Spleen (tissue), 11 donors: Measurements from ENCODE around the gene GRHPR. TPM values are rescaled to one million over a fixed set of nuclear protein-coding genes. Genes with fewer than 3 reads are reported as not detected.
"Not testable (repeated sequence)": the region's sequence is repeated elsewhere in the genome, so short reads cannot be mapped to it uniquely, and the experiment has no call there.

Experiments
- DNase-seq: peaks from one replicate; pipeline ENCODE4 v3.0.0-alpha.2; 2020
- H3K27ac ChIP-seq, 8 donors: fragments of 200-600 bp; sonication (generic) in 7 of 8; 1 replicate in 4 of 8; 2 replicates in 4 of 8; pipeline versions ENCODE4 v1.5.0 to v1.8.0; 2016 to 2021; ENCODE audit warnings: inconsistent platforms in 4 of 8, mild to moderate bottlenecking in 4 of 8, moderate library complexity in 1 of 8
- H3K27me3 ChIP-seq, 7 donors: fragments of 200-600 bp; sonication (generic) in 6 of 7; replicated peaks in 1 of 7; 1 replicate in 4 of 7; 2 replicates in 3 of 7; pipeline versions ENCODE4 v1.5.0 to v1.8.0; 2016 to 2021; ENCODE audit warnings: inconsistent platforms in 3 of 7, mild to moderate bottlenecking in 1 of 7
- H3K36me3 ChIP-seq, 6 donors: fragments of 200-600 bp; sonication (generic) in 5 of 6; 1 replicate in 4 of 6; 2 replicates in 2 of 6; pipeline versions ENCODE4 v1.5.0 to v1.8.0; 2016 to 2021; ENCODE audit warnings: inconsistent platforms in 2 of 6
- H3K4me1 ChIP-seq, 6 donors: fragments of 200-600 bp; sonication (generic) in 5 of 6; 1 replicate in 3 of 6; 2 replicates in 3 of 6; pipeline versions ENCODE4 v1.5.0 to v1.8.0; 2016 to 2021; ENCODE audit warnings: inconsistent platforms in 3 of 6
- H3K4me3 ChIP-seq, 8 donors: fragments of 200-600 bp; sonication (generic) in 7 of 8; 1 replicate in 4 of 8; 2 replicates in 4 of 8; pipeline versions ENCODE4 v1.5.0 to v1.8.0; 2016 to 2021; ENCODE audit warnings: inconsistent platforms in 4 of 8, mild to moderate bottlenecking in 4 of 8, moderate library complexity in 2 of 8
- H3K9me3 ChIP-seq, 8 donors: fragments of 200-600 bp; sonication (generic) in 7 of 8; 1 replicate in 4 of 8; 2 replicates in 4 of 8; pipeline versions ENCODE4 v1.5.0 to v1.8.0; 2016 to 2021; ENCODE audit warnings: inconsistent platforms in 4 of 8
- POLR2A ChIP-seq, 3 donors: fragments of 450-650 bp; IDR thresholded peaks; one replicate each; pipeline ENCODE4 v1.5.1; 2017; ENCODE audit warnings: antibody characterized with exemption in 3 of 3, mild to moderate bottlenecking in 1 of 3
- POLR2AphosphoS5 ChIP-seq, 3 donors: sonication (generic); formaldehyde crosslinking; IDR thresholded peaks; one replicate each; pipeline ENCODE4 v1.5.1; 2017; ENCODE audit warnings: antibody characterized with exemption in 3 of 3
- WGBS, 5 donors: extraction: QIAGEN DNeasy Blood & Tissue Kit in 3 of 5; methylation state at CpG; one replicate each; pipeline versions ENCODE4 v1.1.5 to v1.1.7; 2013 to 2018; 5-methylcytosine and 5-hydroxymethylcytosine counted together
- intact Hi-C: fragments of 100-400 bp; cut with DNase I; formaldehyde crosslinking; loops from one replicate; pipeline ENCODE4 v1.15.0; 2023; ENCODE audit warnings: low total_unique reads
- polyA plus RNA-seq, 3 donors: library from polyadenylated mRNA; stranded (reverse); fragments of 200-250 nt; gene quantifications; one replicate each; pipeline ENCODE4 v1.2.1, GENCODE V29; 2013
- total RNA-seq, 7 donors: library from RNA; depleted of rRNA in 3 of 7; stranded (reverse); fragments of >200 nt in 3 of 7; fragmentation: NEBNext Ultra II Directional in 4 of 7; extraction: Animal tissue kit (Norgen Biotek cat#: 25700) in 4 of 7; gene quantifications; one replicate each; pipeline versions ENCODE4 v1.1.0 to v1.2.1, GENCODE V29; 2016 to 2021
- TF ChIP-seq, protein P1 (sequence below), 11 experiments: fragments of 200-600 bp in 7 of 11; fragments of 450-650 bp in 4 of 11; sonication (generic) in 4 of 11; IDR thresholded peaks in 8 of 11; conservative IDR thresholded peaks in 3 of 11; 1 replicate in 7 of 11; 2 replicates in 4 of 11; pipeline versions ENCODE4 v1.4.0 to v1.8.0; 2016 to 2021; ENCODE audit warnings: antibody characterized with exemption in 11 of 11, inconsistent platforms in 4 of 11, mild to moderate bottlenecking in 1 of 11
- donor health status: healthy with polysubstance abuse.
- donor health status: DM: no; HTN: no; CAD: no; lungs with moderate emphysema.
- donor health status: DM: no; HTN: no; CAD: no.
- donor health status: Bipolar disorder and iron deficiency.
- donor health status: healthy.
- donor health status: DM: no; HTN: no; CAD: no.
- donor health status: DM: yes; HTN: yes; CAD: no.

The GRHPR gene
- total and polyA plus RNA-seq, 10 donors = 44.9 to 114 (median 63.0) TPM

- DNase-seq = no peak
- 94 to 98% (median 97%) methylated on average over 6 of the region's 6 CpGs for whole genome bisulfite sequencing, 5 donors
- Histone ChIP-seq H3K4me1 (peaks cover 14 to 38% (median 19%) of the 10 kb centered on the region in 6 donors), H3K4me3 (no peak overlapping the region), H3K9me3 (peaks cover 0 to 1% (median 0%) of the 10 kb centered on the region in 8 donors), H3K36me3 (no peaks in the 10 kb centered on the region), H3K27me3 (no peaks in the 10 kb centered on the region), H3K27ac (no peak overlapping the region)
- TF ChIP-seq POLR2AphosphoS5 (IDR thresholded peaks at IDR 0.05) (no peak), POLR2A (IDR thresholded peaks at IDR 0.05) (no peak)
- TF ChIP-seq, protein P1, sequence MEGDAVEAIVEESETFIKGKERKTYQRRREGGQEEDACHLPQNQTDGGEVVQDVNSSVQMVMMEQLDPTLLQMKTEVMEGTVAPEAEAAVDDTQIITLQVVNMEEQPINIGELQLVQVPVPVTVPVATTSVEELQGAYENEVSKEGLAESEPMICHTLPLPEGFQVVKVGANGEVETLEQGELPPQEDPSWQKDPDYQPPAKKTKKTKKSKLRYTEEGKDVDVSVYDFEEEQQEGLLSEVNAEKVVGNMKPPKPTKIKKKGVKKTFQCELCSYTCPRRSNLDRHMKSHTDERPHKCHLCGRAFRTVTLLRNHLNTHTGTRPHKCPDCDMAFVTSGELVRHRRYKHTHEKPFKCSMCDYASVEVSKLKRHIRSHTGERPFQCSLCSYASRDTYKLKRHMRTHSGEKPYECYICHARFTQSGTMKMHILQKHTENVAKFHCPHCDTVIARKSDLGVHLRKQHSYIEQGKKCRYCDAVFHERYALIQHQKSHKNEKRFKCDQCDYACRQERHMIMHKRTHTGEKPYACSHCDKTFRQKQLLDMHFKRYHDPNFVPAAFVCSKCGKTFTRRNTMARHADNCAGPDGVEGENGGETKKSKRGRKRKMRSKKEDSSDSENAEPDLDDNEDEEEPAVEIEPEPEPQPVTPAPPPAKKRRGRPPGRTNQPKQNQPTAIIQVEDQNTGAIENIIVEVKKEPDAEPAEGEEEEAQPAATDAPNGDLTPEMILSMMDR (IDR thresholded peaks at IDR 0.05 in 8 of 11, conservative IDR thresholded peaks at IDR 0.05 in 3 of 11) = no peak
- intact Hi-C loops = no loop called here
These were observed 46.1 kb downstream of the GRHPR start for GRCh38 chr9:37468620-37469019.

DNA sequence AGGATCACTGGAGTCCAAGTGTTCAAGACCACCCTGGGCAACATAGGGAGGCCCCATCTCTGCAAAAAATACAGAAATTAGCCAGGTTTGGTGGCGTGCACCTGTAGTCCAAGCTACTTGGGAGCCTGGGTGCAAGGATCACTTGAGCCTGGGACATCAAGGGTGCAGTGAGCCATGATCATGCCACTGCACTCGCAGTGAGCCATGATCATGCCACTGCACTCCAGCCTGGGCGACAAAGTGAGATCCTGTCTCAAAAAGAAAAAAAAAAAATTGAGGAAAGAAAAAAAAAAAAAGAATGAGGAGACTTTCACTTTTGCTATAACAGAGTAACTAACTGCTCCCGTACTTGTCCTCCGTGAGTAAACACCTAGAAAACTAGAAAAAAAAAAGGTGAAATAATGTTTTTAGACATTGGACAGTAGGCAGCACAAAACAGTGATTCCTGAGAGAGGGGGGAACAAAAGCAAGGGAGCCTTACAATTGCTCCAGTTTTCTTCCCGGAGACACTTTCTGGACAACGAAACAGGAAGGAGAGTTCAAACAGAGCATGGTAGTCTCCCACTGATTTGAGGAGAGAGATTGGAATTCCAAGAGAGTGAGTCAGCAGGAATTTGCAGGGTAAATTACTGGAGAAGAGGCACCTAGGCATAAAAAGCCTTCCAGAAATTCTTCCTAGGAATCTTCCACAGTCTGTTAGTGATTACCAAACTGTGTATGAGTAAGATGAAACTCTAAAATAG, 49.6 kb downstream of the GRHPR start:
- WGBS, 5 donors = 21 to 31% (median 25%) methylated on average over 7 of the region's 7 CpGs
- Histone ChIP-seq H3K4me3 (peak overlapping the region in 3 of 8 donors; percentile 11 to 45 (median 24)), H3K4me1 (peaks cover 0 to 16% (median 4%) of the 10 kb centered on the region in 6 donors), H3K9me3 (peaks cover 0 to 23% (median 17%) of the 10 kb centered on the region in 8 donors), H3K27me3 (no peaks in the 10 kb centered on the region), H3K27ac (peak overlapping the region in 7 of 8 donors; percentile 41 to 80 (median 63)), H3K36me3 (no peaks in the 10 kb centered on the region)
- no peak for TF ChIP-seq POLR2A (IDR thresholded peaks at IDR 0.05)
- TF ChIP-seq, protein P1 (IDR thresholded peaks at IDR 0.05 in 8 of 11, conservative IDR thresholded peaks at IDR 0.05 in 3 of 11) = no peak
- TF ChIP-seq POLR2AphosphoS5 (IDR thresholded peaks at IDR 0.05) = no peak
- no peak for DNase-seq
- intact Hi-C loops = no loop called here

- Histone ChIP-seq H3K4me1 (peaks cover 0 to 15% (median 5%) of the 10 kb centered on the region in 6 donors), H3K9me3 (peaks cover 0 to 23% (median 17%) of the 10 kb centered on the region in 8 donors)
- intact Hi-C loops, DNase-seq, H3K27me3 ChIP-seq, H3K36me3 ChIP-seq, H3K4me3 ChIP-seq, H3K27ac ChIP-seq: not testable (repeated sequence)
- 63 to 76% (median 65%) methylated on average over 6 of the region's 6 CpGs for WGBS, 5 donors
These were observed 51.5 kb downstream of the GRHPR start for GRCh38 chr9:37473982-37474381.

GRCh38 chr9:37474438-37474837, 51.9 kb downstream of the GRHPR start:
- Histone ChIP-seq H3K36me3 (no peaks in the 10 kb centered on the region), H3K9me3 (peaks cover 0 to 23% (median 17%) of the 10 kb centered on the region in 8 donors), H3K27me3 (no peaks in the 10 kb centered on the region), H3K4me1 (peaks cover 0 to 15% (median 5%) of the 10 kb centered on the region in 6 donors), H3K27ac (no peak overlapping the region), H3K4me3 (no peak overlapping the region)
- WGBS, 5 donors = 81 to 96% (median 92%) methylated on average over 3 of the region's 3 CpGs
- DNase-seq = no peak
- intact Hi-C loops = no loop called here
- TF ChIP-seq, protein P1 (IDR thresholded peaks at IDR 0.05 in 8 of 11, conservative IDR thresholded peaks at IDR 0.05 in 3 of 11) = no peak
- TF ChIP-seq POLR2AphosphoS5 (IDR thresholded peaks at IDR 0.05) (no peak), POLR2A (IDR thresholded peaks at IDR 0.05) (no peak)
